Subcutaneous adipose tissue (tissue), 4 donors: ENCODE data around the gene MAN1A1. TPM values are rescaled to one million over a fixed set of nuclear protein-coding genes. Genes with fewer than 3 reads are reported as not detected.

Experiments
- total RNA-seq, 4 donors: library from RNA; depleted of rRNA; stranded (reverse); fragments of >200 nt; gene quantifications; one replicate each; pipeline ENCODE4 v1.1.0, GENCODE V29; 2016
- TF ChIP-seq, protein P1 (sequence below): fragments of 450-650 bp; IDR thresholded peaks from one replicate; pipeline ENCODE4 v1.5.1; 2016; ENCODE audit warnings: low read depth, mild to moderate bottlenecking, control low read depth, antibody characterized with exemption, moderate library complexity

The MAN1A1 gene
- total RNA-seq, 4 donors from 2014 or later: 268 to 470 (median 387) TPM

DNA sequence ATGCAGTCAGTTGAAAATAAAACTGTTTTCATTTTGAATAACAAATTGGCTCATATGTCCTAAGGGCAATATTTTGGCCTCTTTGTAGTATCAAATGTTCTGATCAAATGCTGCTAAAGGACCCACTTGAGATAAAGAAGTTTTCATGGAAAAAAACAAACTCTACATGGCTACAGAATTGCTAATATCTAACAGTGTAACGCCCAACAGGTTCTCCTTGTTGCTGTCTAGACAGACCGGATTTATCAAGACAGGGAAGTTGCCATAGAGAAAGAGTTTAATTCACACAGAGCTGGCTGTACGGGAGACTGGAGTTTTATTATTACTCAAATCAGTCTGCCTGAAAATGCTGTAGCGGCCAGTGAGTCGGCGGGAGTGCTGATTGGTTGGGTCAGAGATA lies 19.4 kb upstream of the MAN1A1 start:
- TF ChIP-seq, protein P1, sequence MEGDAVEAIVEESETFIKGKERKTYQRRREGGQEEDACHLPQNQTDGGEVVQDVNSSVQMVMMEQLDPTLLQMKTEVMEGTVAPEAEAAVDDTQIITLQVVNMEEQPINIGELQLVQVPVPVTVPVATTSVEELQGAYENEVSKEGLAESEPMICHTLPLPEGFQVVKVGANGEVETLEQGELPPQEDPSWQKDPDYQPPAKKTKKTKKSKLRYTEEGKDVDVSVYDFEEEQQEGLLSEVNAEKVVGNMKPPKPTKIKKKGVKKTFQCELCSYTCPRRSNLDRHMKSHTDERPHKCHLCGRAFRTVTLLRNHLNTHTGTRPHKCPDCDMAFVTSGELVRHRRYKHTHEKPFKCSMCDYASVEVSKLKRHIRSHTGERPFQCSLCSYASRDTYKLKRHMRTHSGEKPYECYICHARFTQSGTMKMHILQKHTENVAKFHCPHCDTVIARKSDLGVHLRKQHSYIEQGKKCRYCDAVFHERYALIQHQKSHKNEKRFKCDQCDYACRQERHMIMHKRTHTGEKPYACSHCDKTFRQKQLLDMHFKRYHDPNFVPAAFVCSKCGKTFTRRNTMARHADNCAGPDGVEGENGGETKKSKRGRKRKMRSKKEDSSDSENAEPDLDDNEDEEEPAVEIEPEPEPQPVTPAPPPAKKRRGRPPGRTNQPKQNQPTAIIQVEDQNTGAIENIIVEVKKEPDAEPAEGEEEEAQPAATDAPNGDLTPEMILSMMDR: no peak

DNA sequence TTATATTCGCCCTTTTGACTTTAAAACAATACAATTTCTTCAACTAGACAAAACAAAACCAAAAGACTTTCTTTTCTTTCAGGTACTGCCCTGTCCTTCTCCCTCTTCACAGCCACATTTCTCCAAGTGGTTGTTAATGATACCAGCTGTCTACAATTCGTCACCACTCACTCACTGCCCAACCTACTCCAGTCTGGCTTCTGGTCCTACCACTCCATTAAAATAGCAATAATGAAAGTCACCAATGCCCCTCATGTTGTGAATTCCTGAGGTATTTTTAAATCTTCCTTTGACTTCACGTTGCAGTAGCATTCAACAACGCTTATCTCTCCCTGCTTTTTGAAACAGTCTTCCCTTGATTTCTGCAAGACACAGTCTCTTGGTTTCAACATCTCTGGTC lies 11.6 kb upstream of the MAN1A1 start:
- TF ChIP-seq, protein P1: no peak

DNA sequence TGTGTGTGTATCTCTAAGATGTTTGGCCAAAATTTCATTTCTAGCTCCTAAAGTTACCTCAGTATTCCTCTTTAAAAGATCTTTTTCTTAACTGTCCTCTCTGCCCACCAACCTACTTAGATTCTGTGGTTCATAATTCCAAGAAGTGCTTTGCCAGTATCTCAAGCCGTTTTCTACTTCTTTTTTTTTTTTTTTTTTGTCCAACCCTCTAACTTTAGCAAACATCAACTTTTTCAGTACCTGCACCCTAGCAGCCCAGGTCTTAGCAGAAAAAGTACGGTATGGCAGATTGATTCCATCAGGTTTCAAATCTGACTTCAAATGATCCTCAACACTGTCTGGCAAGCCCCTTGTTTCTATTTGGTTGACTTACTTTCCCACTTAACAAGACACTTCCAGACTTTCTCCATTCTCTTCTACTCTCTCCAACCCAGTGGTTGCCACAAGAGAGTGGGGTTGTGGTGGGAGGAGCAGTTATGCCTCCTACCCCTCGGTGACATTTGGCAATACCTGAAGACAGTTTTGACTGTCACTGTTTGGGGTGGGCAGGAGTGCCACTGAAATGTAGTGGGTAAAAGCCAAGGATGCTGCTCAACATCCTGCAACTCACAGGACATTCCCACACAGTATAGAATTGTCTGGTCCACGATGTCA lies 10.8 kb upstream of the MAN1A1 start:
- TF ChIP-seq, protein P1: no peak

DNA sequence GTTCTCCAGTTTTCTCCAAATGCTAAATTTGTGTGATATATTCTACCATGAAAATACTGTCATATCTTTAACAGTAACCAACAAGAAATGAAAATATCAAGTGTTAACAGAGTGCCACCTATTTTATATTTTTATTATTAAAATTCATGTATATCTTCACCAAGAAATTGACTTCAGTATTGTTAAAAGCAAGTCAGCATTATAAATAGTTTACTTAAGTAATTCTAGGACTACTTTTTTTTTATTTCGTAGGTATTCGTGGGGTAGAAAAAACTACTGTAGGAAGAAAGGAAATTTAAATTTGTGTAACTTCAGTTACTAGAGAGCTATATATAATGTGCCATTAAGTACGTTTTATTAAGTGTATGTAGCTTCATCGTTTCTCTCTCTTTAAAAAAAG lies 6.3 kb upstream of the MAN1A1 start:
- TF ChIP-seq, protein P1: no peak

DNA sequence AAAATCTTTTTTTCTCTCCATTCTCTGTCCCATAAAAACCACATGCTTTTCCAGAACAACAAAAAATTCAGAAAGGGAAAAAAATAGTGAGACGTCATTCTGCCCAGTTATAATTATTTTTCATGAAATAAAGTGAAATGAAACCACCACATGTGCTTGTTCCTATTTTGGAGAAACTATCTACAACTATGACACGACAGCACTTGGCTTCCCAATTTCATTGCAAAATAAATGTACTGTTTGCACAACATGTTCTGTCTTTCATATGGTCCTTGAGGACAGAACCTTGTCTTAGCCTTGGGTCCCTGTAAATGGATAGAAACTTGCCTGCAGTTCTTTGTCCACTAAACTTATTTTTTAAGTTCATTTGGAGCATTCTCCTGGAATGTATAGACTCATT lies 5.6 kb upstream of the MAN1A1 start:
- TF ChIP-seq, protein P1: no peak

DNA sequence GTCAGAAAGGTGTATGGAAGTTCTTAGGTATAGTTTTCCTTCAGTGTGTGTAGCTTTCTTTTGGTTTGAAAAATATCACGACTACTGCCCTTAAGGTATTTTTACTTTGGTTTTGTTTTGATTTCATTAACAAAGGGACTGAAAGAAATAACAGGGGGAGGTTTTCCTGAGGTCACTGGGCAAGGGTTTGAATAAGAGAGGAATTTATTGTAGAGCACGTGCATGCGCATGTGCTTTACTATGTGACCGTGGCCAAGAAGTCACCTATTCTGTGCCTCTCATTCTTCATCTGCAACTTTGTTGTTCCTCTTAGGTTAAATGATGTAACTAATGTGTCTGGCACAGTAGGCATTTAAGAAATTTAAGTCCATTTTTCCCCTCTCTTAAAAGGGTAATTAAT lies 4.1 kb upstream of the MAN1A1 start:
- TF ChIP-seq, protein P1: no peak

DNA sequence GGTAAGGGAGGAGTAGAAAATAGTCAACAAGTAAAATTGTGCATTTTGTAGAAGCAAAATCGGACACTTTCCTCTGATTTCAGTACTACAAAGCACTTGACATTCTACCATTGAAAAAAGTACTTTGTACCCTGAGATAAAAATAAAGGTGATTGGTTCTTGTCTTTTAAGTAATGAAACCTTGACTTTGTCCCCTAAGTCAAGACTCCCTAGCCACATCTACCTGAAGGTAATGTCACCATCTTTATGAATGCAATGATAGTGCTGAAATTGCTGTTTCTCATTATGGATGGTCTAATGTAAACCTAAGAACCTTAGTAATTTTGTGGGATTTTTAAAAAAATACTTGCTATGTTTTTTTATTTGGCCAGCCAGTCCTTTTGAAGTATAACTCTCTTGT lies 2.4 kb upstream of the MAN1A1 start:
- TF ChIP-seq, protein P1: no peak
